ENCODE measurements around the gene GALNT5. TPM values are rescaled to one million over a fixed set of nuclear protein-coding genes. Genes with fewer than 3 reads are reported as not detected.

Gene GALNT5
- polyA plus RNA-seq, 3 donors: not detected

DNA sequence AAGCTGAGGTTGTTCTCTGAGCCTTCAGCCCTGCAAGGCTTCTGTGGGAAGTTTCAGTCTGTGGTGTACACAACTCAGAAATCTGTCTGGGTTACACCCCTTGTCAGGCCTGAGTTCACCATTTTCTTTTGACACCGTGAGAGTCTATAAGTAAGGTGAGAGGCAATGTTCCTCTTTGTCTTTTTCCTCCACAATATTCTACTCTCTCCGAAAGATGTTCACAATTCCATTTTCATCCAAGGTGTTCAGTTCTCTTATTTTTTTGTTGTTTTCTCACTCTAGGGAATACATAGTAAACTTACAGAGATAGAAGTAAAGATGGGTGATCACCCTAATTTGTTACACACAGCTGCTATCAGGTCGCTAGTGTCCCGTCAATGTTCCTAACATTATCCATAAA is 64.9 kb downstream of the GALNT5 start:
- Mint-ChIP-seq H3K27me3 (ENCODE audit: low read depth in 3 of 3) (peaks cover 0 to 3% (median 0%) of the 10 kb centered on the region in 3 donors), H3K27ac (peak overlapping the region in 1 of 7 donors; percentile 22), H3K4me3 (no peak overlapping the region), H3K4me1 (peaks cover 9% of the 10 kb centered on the region), H3K36me3 (peaks cover 0 to 2% of the 10 kb centered on the region in 2 donors), H3K9me3 (no peaks in the 10 kb centered on the region)
- peaks cover 8 to 9% of the 10 kb centered on the region in 2 donors for H3K4me1 ChIP-seq (ENCODE audit: control insufficient read depth in 1 of 2, insufficient read depth in 2 of 2, low read length in 2 of 2)
- H3K9me3 ChIP-seq (replicated peaks in 1 of 2; ENCODE audit: control insufficient read depth in 1 of 2, insufficient read depth in 1 of 2, low read length in 2 of 2): no peaks in the 10 kb centered on the region
- no peak overlapping the region for H3K4me3 ChIP-seq (replicated peaks in 1 of 3; ENCODE audit: low read depth in 2 of 3, low read length in 3 of 3)
- no peak overlapping the region for H3K27ac ChIP-seq (ENCODE audit: low read depth in 1 of 2, low read length in 2 of 2)
- no CpG with 5 or more reads among the region's 4 CpGs for WGBS (ENCODE audit: insufficient coverage)
- no peak overlapping the region for H3K9ac ChIP-seq (ENCODE audit: insufficient read depth, low read length, poor library complexity, severe bottlenecking)
- intact Hi-C loops (cut with micrococcal nuclease): loop anchor here in 1 of 2 donors (10.0 kb wide), 2 partner anchors 112 to 172 kb away; no protein-coding TSS in a partner anchor
- TF ChIP-seq, protein P1, sequence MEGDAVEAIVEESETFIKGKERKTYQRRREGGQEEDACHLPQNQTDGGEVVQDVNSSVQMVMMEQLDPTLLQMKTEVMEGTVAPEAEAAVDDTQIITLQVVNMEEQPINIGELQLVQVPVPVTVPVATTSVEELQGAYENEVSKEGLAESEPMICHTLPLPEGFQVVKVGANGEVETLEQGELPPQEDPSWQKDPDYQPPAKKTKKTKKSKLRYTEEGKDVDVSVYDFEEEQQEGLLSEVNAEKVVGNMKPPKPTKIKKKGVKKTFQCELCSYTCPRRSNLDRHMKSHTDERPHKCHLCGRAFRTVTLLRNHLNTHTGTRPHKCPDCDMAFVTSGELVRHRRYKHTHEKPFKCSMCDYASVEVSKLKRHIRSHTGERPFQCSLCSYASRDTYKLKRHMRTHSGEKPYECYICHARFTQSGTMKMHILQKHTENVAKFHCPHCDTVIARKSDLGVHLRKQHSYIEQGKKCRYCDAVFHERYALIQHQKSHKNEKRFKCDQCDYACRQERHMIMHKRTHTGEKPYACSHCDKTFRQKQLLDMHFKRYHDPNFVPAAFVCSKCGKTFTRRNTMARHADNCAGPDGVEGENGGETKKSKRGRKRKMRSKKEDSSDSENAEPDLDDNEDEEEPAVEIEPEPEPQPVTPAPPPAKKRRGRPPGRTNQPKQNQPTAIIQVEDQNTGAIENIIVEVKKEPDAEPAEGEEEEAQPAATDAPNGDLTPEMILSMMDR (IDR thresholded peaks at IDR 0.05): no peak
- no peaks in the 10 kb centered on the region for H3K36me3 ChIP-seq (replicated peaks in 1 of 2; ENCODE audit: control insufficient read depth in 1 of 2, insufficient read depth in 2 of 2, low read length in 2 of 2)
- no peaks in the 10 kb centered on the region for H4K20me1 ChIP-seq (ENCODE audit: insufficient read depth, low read length)
- H3K27me3 ChIP-seq (ENCODE audit: control insufficient read depth in 2 of 2, insufficient read depth in 2 of 2, low read length in 2 of 2): no peaks in the 10 kb centered on the region
- H2AFZ ChIP-seq (ENCODE audit: insufficient read depth, low read depth, low read length, poor library complexity, severe bottlenecking): no peak overlapping the region
- H3K79me2 ChIP-seq (ENCODE audit: insufficient read depth, low read length): no peaks in the 10 kb centered on the region
- no peak for DNase-seq
- no peak overlapping the region for H3K4me2 ChIP-seq (replicated peaks; ENCODE audit: extremely low read depth, low read length, poor library complexity, severe bottlenecking)

DNA sequence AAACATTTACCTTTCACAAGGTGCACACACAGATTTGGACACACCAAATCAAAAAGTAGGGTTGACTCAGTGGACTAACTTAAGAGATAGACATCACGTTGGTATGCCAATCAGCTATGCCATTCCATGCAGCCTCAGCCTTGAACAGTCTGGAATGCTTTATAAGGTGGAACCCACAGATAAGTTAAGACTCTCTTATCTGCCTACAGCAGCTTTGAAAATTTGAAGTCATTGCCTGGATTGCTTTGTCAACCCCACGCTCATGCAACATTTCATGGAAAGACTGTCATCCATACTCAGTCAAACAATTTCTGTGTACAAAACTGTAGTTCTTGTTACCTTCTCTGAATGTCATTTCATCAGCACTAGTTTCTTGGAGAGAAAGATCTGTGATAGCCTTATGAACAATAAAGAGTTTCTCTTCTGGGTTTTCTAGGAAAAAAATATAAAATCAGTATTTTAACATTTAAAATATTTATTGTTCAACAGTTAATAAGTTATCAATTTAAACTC is 66.9 kb downstream of the GALNT5 start:
- H2AFZ ChIP-seq (ENCODE audit: insufficient read depth, low read depth, low read length, poor library complexity, severe bottlenecking): no peak overlapping the region
- peaks cover 8 to 9% of the 10 kb centered on the region in 2 donors for H3K4me1 ChIP-seq (ENCODE audit: control insufficient read depth in 1 of 2, insufficient read depth in 2 of 2, low read length in 2 of 2)
- no peak overlapping the region for H3K4me2 ChIP-seq (replicated peaks; ENCODE audit: extremely low read depth, low read length, poor library complexity, severe bottlenecking)
- H3K79me2 ChIP-seq (ENCODE audit: insufficient read depth, low read length): no peaks in the 10 kb centered on the region
- H3K36me3 Mint-ChIP-seq: peaks cover 0 to 2% of the 10 kb centered on the region in 2 donors
- H3K9me3 Mint-ChIP-seq: no peaks in the 10 kb centered on the region
- no peaks in the 10 kb centered on the region for H3K9me3 ChIP-seq (replicated peaks in 1 of 2; ENCODE audit: control insufficient read depth in 1 of 2, insufficient read depth in 1 of 2, low read length in 2 of 2)
- H3K27me3 ChIP-seq (ENCODE audit: control insufficient read depth in 2 of 2, insufficient read depth in 2 of 2, low read length in 2 of 2): no peaks in the 10 kb centered on the region
- intact Hi-C loops (cut with micrococcal nuclease): loop anchor here in 1 of 2 donors (10.0 kb wide), 2 partner anchors 110 to 170 kb away; no protein-coding TSS in a partner anchor
- no peak overlapping the region for H3K4me3 ChIP-seq (replicated peaks in 1 of 3; ENCODE audit: low read depth in 2 of 3, low read length in 3 of 3)
- H3K36me3 ChIP-seq (replicated peaks in 1 of 2; ENCODE audit: control insufficient read depth in 1 of 2, insufficient read depth in 2 of 2, low read length in 2 of 2): no peaks in the 10 kb centered on the region
- TF ChIP-seq, protein P1 (IDR thresholded peaks at IDR 0.05): no peak
- no peak overlapping the region for H3K4me3 Mint-ChIP-seq
- H3K27ac ChIP-seq (ENCODE audit: low read depth in 1 of 2, low read length in 2 of 2): no peak overlapping the region
- peaks cover 12% of the 10 kb centered on the region for H3K4me1 Mint-ChIP-seq
- no peak for DNase-seq
- H3K27ac Mint-ChIP-seq: no peak overlapping the region
- WGBS (ENCODE audit: insufficient coverage): 83% methylated on average over 1 of the region's 2 CpGs
- H3K9ac ChIP-seq (ENCODE audit: insufficient read depth, low read length, poor library complexity, severe bottlenecking): no peak overlapping the region
- H3K27me3 Mint-ChIP-seq (ENCODE audit: low read depth in 3 of 3): peaks cover 0 to 3% (median 2%) of the 10 kb centered on the region in 3 donors
- no peaks in the 10 kb centered on the region for H4K20me1 ChIP-seq (ENCODE audit: insufficient read depth, low read length)
